ENCODE measurements around the gene HNRNPA2B1. TPM values are rescaled to one million over a fixed set of nuclear protein-coding genes. Genes with fewer than 3 reads are reported as not detected.
A peak's percentile ranks its signal among the peaks of the same experiment; 100 is the strongest.

HNRNPA2B1 gene
- total RNA-seq, 1 experiment from 2014 or later = 1,137 TPM

DNA sequence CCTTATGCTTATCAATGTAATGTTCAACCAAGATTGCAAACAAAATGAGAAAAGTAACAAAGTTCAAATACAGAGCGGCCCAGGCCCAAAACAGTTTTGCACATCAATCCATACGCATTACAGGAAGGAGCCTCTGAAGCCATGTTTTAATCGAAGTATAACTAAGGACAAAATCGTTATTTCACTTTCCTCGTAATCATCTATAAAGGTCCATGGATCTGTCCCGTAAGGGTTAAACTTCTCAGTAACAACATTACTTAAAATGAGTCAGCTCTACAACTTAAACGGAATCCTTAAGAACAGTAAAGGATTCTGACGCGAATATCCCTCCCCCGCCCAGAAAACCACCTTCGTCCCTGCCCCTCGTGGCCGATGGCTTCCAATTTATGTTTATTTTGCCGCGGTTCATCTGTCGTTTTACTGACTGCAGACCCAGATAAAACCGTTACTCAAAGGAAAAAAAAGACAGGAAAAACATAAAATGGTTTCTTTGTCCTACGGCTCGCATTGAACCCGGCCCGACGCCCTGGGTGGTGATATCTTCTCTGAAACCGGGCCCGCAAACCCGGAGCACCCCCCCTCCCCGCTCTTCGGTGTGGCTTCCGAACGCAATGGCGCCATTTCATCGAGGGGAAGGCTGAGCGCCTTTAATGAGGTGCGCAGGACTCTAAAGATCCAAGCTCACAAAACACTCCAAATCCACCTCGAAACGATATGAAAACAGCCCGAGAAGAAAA lies 1.1 kb downstream of the HNRNPA2B1 start:
- Histone ChIP-seq H3K18ac (ENCODE audit: insufficient read length, low read depth, low read length) (peak overlapping the region; percentile 100), H2AFZ (ENCODE audit: low read length) (no peak overlapping the region), H4K20me1 (ENCODE audit: control insufficient read depth, insufficient read depth, insufficient read length) (no peaks in the 10 kb centered on the region), H2BK120ac (ENCODE audit: low read depth, low read length, poor library complexity, severe bottlenecking) (peak overlapping the region; percentile 92), H3K27ac (ENCODE audit: insufficient read length, low read depth, low read length) (peak overlapping the region; percentile 99), H4K5ac (ENCODE audit: insufficient read length, low read depth, low read length) (peak overlapping the region; percentile 99), H2BK12ac (ENCODE audit: insufficient read length, low read depth, low read length) (no peak overlapping the region), H2BK15ac (ENCODE audit: low read depth, low read length) (no peak overlapping the region), H3K4ac (ENCODE audit: low read depth, low read length) (peak overlapping the region; percentile 96; the same call in 1 of the 2 replicates), H3K23me2 (ENCODE audit: insufficient read length, low read depth, low read length, poor library complexity, severe bottlenecking) (peaks cover 6% of the 10 kb centered on the region), H3T11ph (ENCODE audit: low read length) (no peak overlapping the region), H3K56ac (ENCODE audit: insufficient read length, low read depth, low read length) (peak overlapping the region; percentile 99), H3K9me3 (ENCODE audit: control insufficient read depth, low read depth, low read length) (no peaks in the 10 kb centered on the region), H3K27me3 (ENCODE audit: insufficient read depth, low read length) (no peaks in the 10 kb centered on the region), H3K79me1 (ENCODE audit: insufficient read depth, low read depth, low read length, poor library complexity, severe bottlenecking) (peaks cover under 1% of the 10 kb centered on the region), H3K9ac (ENCODE audit: extremely low read depth, insufficient read length, low read length) (peak overlapping the region; percentile 99), H3K79me2 (ENCODE audit: insufficient read depth, low read length) (peaks cover 62% of the 10 kb centered on the region), H2BK5ac (ENCODE audit: insufficient read length, low read length) (peak overlapping the region; percentile 99), H2AK5ac (ENCODE audit: insufficient read length, low read length) (no peak overlapping the region), H4K91ac (ENCODE audit: insufficient read length, low read depth, low read length) (peak overlapping the region; percentile 97), H3K23ac (ENCODE audit: insufficient read length, low read depth, low read length) (no peak overlapping the region), H3K4me2 (ENCODE audit: insufficient read depth, insufficient read length, low read length) (peak overlapping the region; percentile 81), H4K8ac (replicated peaks; ENCODE audit: insufficient read length, low read depth, low read length) (no peak overlapping the region), H2BK20ac (ENCODE audit: low read depth, low read length, poor library complexity, severe bottlenecking) (no peak overlapping the region), H3K4me1 (ENCODE audit: insufficient read depth, low read length) (peaks cover 2% of the 10 kb centered on the region), H3K14ac (ENCODE audit: insufficient read depth, low read length) (peak overlapping the region; percentile 97)
- Mint-ChIP-seq H3K36me3 (ENCODE audit: insufficient read depth in 1 of 3, low read depth in 3 of 3) (peaks cover 70 to 80% (median 77%) of the 10 kb centered on the region in 3 experiments), H3K27me3 (ENCODE audit: low read depth) (peaks cover 9% of the 10 kb centered on the region), H3K4me3 (peak overlapping the region; percentile 100), H3K27ac (peak overlapping the region; percentile 100), H3K9me3 (peaks cover 17 to 21% of the 10 kb centered on the region in 2 experiments), H3K4me1 (peaks cover 32 to 42% of the 10 kb centered on the region in 2 experiments)
- no CpG with 5 or more reads among the region's 36 CpGs for WGBS (ENCODE audit: extremely low coverage, insufficient read length, low lambda C conversion rate)
- DNase-seq = no peak
- no peak for TF ChIP-seq CTCF (conservative IDR thresholded peaks at IDR 0.05)
